D341Med (cell line): ENCODE measurements around the gene MGST3.
"Not testable (repeated sequence)": the region's sequence is repeated elsewhere in the genome, so short reads cannot be mapped to it uniquely, and the experiment has no call there.

Source experiments
- DNase-seq: peaks from one replicate; pipeline ENCODE4 v3.0.0; 2012; ENCODE audit warnings: low spot score

Gene MGST3

GRCh38 chr1:165630629-165631341, at the start of gene MGST3:
MGST3 (plus strand) TSS chr1:165631234; CDS start chr1:165649848, 18,614 bp downstream.
- peak; percentile 99 for DNase-seq

- no peak for DNase-seq
Observed at GRCh38 chr1:165581926-165582325, 49.1 kb upstream of the MGST3 start.

GRCh38 chr1:165586398-165586797, 44.6 kb upstream of the MGST3 start:
- no peak for DNase-seq

- DNase-seq = not testable (repeated sequence)
Observed at GRCh38 chr1:165591391-165591790, 39.6 kb upstream of the MGST3 start.

GRCh38 chr1:165592945-165593823, 37.9 kb upstream of the MGST3 start:
- DNase-seq = peak; percentile 70

- DNase-seq = no peak
Observed at GRCh38 chr1:165595246-165595938, 35.6 kb upstream of the MGST3 start.

- DNase-seq = peak; percentile 85
Observed at GRCh38 chr1:165597883-165598675, 33.0 kb upstream of the MGST3 start.

- DNase-seq = no peak
Observed at GRCh38 chr1:165598676-165599059, 32.4 kb upstream of the MGST3 start.

GRCh38 chr1:165600793-165601192, 30.2 kb upstream of the MGST3 start:
- no peak for DNase-seq

GRCh38 chr1:165603810-165604209, 27.2 kb upstream of the MGST3 start:
- DNase-seq = no peak

GRCh38 chr1:165605246-165605645, 25.8 kb upstream of the MGST3 start:
- no peak for DNase-seq

GRCh38 chr1:165606676-165607075, 24.4 kb upstream of the MGST3 start:
- DNase-seq = not testable (repeated sequence)

GRCh38 chr1:165610866-165611265, 20.2 kb upstream of the MGST3 start:
- DNase-seq = no peak

- DNase-seq = no peak
Observed at GRCh38 chr1:165612062-165612461, 19.0 kb upstream of the MGST3 start.

- no peak for DNase-seq
Observed at GRCh38 chr1:165616054-165616612, 14.9 kb upstream of the MGST3 start.

GRCh38 chr1:165616987-165617546, 14.0 kb upstream of the MGST3 start:
- DNase-seq = no peak

- no peak for DNase-seq
Observed at GRCh38 chr1:165619647-165620151, 11.3 kb upstream of the MGST3 start.

GRCh38 chr1:165623624-165624023, 7.4 kb upstream of the MGST3 start:
- no peak for DNase-seq

GRCh38 chr1:165624441-165624840, 6.6 kb upstream of the MGST3 start:
- DNase-seq = no peak

- DNase-seq = no peak
Observed at GRCh38 chr1:165628147-165628822, 2.7 kb upstream of the MGST3 start.
